GM18909 (cell line): ENCODE data around the gene PTX4.

ENCODE experiments used
- ATAC-seq: cut with Tn5 transposase; IDR thresholded peaks from one replicate; pipeline ENCODE4 v1.9.1; 2021; ENCODE audit warnings: mild to moderate bottlenecking; ENCODE audit not compliant: unreplicated experiment, poor library complexity

Gene PTX4

DNA sequence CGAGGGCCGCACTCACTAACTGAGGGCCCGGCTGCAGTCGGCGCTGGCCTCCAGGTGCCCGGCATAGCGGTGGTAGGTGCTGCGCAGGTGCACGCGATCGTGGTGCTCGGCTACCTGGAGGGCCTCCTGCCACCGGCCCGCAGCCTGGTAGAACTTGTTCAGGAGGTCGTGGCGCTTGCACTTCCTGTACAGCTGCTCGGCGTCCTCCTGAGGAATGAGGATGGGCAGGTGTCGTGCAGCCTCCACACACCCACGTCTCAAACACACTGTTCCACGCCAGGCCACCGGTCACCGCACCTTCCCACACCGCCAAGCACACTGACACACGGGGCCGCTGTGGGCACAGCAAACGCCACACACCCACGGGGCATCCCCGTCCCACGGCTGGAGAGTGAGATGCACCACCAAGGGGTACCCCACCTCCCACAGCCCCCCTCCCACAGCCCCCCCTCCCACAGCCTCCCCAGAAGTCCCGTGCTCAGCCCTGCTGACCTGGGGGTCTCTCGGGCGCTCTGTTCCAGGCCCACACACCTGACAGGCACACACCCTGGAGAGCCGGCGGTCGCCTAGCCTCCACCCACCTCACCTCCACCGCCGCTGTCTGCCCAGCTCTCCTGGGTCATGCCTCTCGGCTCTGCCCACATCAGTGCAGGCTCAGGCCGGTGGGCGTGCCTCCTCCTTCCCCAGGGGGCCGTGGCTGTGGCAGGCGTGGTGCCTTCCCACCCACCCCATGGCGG lies 37.3 kb upstream of the PTX4 start:
- no peak for ATAC-seq

DNA sequence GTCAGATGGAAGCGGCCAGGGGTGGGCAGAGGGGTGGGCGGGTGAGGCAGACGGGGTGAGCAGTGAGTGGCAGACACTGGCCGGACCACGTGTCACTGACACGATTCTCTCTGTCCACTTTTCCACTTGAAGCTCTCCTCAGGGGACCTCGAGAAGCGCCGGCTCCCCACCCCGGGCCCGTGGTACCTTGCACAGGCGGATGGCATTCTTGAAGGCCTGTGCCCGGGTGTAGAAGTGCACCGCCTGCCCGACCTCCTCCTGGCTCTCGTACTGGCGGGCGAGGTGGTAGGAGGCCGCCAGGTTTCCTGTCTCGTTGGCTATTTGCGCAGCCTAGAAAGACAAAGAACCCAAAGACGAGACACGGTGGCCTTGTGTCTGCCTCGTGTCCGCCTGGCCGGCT lies 35.6 kb upstream of the PTX4 start:
- ATAC-seq: no peak

DNA sequence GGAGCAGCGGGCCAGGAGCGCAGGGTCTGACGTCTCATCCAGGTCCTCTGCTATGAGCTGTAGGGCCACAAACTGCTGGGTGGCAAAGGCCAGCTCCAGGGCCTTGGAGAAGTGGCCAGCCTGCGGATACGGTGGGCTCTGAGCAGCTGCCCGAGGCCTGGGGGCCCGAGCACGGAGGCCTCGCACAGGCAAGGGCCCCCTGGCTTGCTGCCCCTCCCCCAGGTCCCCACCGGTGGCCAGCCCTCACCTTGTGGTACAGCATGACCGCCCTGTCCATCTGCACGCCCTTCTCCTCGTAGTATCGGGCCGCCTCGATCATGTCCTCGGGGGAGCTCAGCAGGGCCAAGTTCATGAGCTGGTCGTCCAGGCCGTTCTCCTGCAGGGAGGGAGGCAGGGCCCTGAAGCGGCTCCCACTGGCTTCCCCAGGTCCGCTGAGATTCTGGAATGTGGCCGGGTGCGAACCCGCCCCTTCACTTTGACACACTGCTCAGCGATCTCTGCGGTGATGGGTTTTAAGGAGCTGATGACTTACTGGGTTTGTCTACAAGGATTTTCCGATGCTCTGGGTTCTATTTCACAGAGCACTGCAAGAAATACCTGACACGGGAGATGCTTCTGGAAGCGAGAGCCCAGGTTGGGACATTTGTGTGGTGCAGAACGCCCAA lies 35.0 kb upstream of the PTX4 start:
- no peak for ATAC-seq

DNA sequence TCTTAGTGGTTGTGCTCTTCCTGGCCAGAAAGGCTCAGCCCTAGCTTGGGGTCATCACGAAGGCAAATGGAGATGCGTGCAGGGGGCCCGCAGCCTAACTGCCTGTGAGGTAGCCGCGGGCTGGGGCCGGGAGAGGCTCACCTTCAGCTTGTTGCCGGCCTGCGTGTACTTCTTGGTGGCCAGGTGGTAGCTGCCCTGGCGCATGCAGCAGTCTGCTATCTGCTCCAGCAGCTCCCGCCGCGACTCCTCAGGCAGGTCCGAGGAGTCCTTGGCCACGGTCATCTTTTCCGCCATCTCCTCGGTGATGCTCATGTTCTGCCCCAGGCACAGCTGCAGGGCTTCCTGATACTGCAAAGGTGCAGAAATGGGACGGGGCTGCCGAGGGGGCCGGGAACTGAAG lies 31.7 kb upstream of the PTX4 start:
- no peak for ATAC-seq

DNA sequence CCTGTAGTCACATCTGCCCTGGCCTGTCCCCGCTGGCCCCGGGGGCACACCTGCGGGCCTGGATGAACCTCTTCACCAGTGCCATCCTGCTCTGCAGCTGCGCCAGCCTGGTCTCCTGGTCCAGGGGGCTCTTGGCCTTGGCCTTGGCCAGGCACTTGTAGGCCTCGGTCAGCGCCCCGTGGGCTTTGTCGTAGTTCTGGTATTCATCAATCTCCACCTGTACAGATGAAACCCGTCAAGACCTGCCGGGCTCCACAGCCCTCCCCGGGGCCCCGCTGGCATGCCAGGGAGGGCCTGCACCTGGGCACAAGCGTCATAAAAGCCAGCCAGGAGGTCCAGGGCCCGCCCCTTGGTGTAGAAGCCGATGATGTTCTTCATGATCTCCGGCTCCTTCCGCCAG lies 31.1 kb upstream of the PTX4 start:
- no peak for ATAC-seq

DNA sequence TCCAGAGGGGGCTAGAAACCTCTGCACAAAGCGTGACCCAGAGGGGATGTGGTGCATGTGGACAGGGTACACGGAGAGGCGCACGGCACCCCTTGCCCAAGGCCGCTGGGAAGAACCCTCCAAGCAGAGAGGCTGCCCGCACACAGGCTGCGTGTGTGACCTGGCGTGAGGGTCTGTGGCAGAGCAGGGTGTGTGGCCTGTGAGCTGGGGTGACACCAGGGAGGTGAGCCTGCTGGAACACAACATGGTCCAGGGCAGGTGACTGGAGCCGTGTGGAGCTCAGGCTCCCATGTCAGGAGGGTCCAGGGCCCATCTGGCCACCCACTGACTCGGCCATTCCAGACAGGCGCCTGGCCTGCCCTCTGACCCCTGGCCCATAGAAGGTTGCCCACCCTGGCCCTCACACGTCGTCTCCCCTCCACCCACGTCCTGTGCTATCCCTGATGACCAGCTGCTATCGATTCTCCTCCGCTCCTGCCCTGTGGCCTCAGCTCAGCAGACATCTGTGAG lies 29.9 kb upstream of the PTX4 start:
- ATAC-seq: no peak

DNA sequence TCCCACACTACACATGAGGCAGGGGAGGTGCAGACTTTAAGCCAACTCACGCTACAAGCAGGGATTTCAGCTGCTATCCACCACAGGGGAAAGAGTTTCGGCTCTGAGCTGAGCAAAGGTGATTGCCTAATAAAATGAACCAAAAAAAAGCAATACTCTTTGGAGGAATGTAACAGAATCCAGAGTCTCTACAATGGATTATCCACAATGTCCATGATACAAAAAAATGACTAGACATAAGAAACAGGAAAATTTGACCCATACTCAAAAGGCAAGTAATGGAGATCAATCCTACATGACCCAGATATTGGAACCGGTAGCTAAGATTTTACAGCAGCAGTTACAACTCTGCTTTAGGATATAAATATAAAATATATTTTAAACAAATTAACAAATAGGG lies 25.8 kb upstream of the PTX4 start:
- no peak for ATAC-seq

DNA sequence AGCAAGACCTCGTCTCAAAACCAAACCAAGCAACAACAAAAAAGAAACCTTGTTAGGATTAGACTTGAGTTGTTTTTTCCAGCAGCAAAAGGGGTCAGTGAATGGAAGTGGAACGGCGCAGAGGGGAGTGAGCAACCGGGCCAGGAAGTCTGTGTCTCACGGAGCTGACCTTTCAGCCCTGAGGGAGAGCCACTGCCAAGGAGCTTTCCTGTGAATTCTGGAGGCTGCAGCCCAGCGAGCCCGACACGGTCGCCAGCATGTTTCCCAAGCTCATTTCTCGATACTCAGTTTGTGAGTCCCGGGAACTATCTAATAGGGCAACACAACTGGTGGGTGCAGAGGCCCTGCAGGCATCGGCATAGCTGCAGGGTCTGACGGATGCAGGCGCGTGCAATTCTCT lies 24.0 kb upstream of the PTX4 start:
- ATAC-seq: no peak

DNA sequence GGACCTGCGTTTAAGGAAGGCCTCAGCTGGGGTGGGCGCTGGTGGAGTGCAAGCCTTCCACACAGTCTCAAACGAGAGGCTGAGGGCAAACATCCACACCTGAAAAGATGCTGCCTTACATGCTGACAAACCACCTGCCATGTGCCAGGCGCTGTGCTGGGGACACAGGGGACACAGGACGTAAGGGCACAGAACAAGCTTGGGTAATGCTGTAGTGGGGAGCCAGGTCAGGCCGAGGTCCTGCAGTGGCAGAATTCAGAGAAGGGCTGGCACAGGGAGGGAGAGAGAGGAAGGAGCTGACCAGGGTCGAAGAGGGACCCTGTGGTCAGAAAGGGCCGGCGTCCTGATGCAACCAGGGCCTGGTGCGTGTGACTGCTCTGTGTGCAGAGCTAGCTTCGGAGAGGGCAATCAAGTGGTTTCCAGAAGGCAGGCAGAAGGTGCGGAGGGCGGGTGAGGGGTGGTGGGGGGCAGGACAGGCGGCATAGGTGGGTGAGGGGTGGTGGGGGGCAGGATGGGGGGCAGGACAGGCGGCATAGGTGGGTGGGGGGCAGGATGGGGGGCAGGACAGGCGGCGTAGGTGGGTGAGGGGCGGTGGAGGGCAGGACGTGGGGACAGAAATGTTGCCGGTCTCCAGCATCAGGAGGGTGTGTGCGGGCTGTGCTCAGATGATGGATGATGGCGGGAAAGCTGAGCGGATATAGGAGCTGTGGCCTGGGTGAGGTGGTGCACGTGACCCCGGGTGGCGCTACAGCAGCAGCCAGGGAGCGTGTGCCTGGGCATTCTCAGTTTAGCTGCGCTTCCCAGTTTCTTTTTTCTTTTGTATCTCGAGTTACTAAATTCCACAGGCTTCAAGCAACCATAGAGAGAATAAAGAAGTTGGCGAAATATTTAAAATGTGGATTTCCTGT lies 23.2 kb upstream of the PTX4 start:
- no peak for ATAC-seq

DNA sequence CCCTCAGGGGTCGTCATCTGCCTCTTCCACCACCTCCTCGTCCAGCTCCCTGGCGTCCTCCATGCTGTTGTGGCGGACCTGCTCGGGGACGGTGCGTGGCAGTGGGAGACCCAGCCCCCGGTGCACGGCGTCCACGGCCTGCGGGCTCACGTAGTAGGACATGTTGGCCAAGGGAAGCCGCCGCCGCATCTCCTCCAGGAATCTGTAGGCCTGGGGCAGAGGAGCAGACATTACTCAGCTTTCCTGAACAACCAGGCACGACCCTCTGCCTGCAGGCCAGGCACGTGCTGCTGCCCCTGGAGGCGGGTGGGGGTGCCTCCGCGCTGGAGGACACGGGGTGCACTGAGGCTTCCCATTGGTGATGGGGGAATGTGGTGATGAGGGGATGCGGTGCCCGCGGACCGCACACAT lies 22.2 kb upstream of the PTX4 start:
- ATAC-seq: no peak

DNA sequence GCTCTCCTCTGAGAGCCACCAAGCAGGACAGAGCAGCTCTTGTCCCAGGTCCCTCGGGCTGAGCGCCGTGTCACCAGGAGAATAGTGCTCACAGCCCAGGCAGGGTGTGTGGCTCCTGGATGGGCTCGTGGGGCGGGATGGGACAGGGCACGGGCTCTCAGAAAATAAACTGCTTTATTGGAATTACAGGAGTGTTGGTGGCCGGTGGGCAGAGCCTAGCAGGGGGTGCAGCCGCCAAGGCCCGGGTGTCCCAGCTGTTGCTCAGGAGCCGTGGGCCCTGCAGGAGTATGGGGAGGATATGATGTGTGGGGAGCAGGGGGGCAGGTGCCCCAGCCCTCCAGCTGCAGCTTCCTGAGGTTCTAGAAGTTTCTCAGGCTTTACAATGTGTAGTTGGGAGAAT lies 21.5 kb upstream of the PTX4 start:
- no peak for ATAC-seq

DNA sequence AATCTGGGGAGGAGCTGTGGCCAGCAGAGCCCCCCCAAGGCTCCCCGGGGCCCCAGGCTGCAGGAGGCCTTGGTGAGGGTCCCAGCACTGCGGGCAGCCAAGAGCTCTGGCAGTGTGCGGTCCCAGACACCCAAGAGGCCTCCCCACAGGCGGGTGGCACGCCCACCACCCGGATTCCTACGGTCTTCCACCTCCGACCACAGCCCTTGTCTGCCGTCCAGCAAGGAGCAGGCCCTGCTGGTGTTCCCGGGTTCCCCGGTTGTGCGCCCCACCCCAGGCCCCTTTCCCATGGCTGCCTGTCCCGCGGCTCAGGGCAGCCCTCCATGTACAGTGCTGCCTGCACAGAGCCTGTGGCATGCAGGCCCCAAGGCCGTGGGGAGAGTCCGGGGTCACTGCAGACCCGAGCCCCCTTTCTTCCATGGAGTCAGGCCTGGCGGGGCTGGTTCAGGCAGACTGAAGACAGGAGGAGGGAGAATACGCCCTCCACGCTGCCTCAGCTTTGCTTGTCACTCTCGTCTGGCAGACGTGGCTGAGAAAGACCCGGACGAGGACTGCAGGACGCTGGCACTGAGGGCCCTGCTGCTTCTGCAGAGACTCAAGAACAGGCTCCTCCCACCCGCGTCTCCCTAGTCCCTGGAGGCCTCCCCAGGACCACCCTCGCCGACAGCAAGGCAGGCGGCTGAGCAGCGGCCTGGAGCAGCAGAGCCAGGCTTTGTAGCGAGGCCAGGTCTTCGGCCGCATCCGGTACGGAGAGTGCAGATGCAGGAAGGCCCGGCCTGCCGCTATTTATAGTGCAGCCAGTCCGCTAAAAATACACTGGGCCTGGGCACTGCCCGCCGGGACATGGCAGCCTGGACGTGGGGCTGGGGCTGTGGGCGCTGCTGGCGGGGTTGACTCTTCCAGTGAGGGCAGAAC lies 20.8 kb upstream of the PTX4 start:
- no peak for ATAC-seq

DNA sequence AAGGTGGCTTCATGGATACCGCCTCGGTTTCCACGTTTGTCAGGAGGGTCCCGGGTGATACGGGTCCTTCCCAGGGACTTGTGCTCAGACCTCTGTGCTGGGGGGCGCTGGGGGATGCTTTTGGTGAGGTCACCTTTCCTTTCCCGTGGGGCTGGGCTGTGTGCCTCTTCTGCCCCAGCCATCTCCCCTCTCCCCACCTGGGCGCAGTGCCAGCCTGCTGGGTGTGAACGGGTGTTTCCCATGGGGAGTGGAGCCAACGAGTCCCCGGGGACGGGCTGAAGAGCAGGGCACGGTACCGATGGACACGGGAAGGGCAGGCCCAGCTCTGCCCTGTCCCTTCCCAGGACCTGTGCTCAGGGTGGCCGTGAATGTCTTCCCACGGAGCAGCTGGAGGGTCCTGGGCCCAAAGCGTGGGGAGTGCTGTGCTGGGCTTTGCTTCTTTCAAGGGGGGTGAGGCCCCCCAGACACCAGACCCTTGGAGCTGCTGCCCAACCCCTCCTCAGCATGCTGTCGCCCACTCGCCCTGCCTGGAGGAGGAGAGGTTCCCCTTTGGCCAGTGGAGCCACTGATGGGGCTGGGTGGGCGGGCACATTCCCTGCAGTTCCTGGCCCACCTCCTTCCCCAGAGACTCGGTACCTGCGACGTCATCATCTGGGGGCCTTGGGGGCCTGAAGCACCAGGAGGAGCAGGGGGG lies 19.9 kb upstream of the PTX4 start:
- no peak for ATAC-seq

DNA sequence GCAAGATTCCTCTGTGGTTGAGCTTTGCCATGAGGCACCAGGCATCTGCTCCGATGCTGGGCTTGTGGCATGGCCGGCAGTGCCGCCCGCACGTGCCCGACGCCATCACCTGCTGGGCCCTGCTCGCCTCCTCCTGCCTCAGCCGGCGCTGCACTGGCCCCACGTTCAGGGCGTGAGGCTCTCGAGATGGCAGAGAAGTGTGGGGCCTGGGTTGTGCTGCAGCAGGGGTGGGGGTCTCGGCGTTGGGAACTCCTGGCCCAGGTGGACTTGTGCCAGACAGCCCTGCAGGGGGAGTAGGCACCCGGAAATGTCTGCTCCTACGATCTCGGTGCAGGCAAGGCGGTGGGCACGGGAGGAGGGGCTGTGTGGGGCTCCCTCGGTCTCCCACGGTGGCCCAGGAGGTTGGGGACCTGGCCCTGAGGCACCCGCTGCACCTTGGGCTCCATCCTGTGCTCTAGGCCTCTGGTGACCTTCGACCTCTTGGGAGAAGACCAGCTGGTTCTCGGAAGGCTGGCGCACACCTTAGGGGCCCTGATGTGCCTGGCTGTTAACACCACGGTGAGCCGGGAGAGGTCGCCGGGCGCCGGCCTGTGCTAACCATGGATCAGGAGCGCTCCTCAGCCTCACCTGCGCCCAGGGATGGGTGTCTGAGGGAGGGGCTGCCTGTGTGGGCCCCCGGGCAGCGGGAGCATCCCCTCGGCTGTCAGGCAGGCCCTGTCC lies 17.9 kb upstream of the PTX4 start:
- ATAC-seq: no peak

DNA sequence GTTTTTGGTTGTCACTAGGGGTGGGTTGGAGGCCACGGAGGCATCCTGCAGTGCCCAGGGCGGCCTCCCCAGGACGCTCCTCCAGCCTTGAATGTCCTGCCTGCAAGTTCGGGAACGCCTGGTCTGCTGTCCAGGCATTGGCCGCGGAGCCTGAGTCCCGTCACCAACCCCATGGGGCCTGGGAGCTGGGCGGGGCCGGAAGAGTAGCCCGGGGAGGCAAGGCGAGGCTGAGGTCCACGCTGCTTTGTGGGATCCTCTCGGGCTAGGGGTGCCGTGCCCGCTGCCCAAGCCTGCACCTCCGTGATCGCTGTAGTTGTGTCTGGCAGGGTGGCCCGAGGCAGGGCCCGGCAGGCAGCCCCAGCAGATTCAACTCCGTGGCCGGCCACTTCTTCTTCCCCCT lies 17.2 kb upstream of the PTX4 start:
- no peak for ATAC-seq

DNA sequence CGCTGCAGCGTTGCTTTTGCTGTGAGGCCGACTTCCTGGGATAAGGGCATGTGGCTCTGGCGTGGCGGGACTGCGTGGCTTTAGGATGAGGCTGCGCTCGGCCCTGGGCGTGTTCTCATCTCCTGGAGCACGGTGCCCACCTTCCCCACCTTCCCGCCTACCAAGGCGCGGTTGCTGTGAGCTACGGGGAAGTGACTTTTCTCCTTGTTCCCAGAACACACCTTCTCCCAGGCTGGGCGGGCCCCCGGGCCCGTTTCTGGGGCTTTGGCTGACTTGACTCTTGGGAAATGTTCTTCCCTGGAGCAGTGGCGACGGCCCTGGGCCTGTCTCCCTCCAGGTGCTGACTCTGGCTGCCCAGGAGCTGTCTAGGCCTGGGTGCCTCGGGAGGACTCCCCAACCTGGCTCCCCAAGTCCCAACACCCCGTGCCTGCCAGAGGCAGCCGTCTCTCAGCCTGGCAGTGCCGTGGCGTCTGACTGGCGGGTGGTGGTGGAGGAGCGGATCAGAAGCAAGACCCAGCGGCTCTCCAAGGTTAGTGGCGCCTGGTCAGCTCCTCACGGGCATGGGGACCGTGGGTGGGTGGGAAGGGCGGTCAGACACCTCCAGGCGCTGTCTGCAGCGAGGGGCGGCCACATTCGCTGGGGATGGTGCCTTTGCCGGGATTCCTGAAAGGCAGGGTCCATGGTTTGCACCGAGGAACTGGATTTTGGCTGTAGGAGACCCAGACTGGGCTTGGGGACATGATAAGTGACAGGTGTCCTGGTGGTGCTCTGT lies 16.5 kb upstream of the PTX4 start:
- ATAC-seq: no peak

DNA sequence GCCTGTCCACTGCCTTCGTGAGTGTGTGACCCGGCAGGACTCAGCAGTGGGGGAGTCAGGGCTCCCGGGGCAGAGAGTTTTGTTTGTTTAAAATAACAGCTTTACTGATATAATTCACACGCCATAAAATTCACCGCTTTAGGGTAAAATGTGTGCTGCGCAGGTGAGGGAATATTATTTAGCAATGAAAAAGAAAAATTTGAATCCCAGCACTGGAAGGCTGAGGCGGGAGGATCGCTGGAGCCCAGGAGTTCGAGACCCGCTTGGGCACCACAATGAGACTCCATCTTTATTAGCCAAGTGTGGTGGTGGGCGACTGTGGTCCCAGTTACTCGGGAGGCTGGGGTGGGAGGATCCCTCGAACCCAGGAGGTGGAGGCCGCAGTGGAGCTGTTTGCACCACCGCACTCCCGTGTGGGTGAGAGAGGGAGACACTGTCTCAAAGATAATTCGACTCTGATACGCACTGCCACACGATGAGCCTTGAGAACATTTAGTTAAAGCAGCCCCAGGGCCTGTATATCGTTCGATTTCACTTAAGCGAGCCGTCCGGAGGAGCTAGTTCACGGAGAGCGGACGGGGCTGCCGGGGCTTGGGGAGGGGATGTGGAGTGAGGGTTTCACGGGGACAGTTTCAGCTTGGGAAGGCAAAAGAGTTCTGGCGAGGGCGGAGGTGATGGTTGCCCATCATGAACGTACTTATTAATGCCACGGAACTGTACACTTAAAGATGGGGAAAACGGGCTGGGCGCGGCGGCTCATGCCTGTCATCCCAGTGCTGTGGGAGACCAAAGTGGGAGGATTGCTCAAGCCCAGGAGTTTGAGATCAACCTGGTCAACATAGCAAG lies 14.6 kb upstream of the PTX4 start:
- ATAC-seq: no peak
